ENCODE measurements around the gene SGMS2.
"Not testable (repeated sequence)": the region's sequence is repeated elsewhere in the genome, so short reads cannot be mapped to it uniquely, and the experiment has no call there.

Gene SGMS2

GRCh38 chr4:107870916-107871786, 46.4 kb downstream of the SGMS2 start:
- DNase-seq, result peak; percentile 51

DNA sequence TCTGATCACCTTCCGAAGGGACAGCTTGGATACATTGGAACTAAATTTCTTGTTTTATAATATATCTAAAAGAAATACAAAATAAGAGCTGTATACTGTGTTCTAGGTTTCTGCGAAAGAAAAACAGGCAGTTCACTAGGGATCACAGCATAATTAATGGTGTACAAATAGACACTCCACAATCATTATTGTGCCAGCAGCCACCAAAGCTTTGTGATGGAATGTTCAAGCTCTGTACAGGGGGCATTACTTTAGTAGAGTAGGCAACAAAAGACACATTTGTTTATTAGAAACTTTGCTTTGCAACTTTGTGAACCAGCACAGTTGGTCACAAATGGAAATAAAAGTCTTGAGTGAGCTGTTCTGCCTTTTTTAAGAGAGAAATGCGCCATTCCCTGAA, 49.3 kb downstream of the SGMS2 start:
- no peak for DNase-seq

DNA sequence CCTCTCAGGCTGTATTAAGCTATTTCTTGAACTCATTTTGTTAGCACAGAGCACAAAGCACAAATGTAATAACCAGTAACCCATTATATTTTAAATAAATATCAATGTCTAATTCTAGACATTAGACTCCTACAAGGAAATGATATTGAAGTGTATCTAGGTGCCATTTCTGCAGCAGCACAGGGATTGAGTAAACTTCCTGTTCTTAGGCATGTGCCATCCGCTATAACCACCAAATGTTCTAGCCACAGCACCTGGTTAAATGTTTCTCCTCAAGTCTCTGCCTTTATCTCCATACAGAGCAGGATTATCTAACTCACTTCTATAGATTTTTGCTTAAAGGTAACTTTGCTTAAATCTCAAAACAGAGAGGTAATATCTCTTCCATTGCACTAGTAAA, 51.4 kb downstream of the SGMS2 start:
- peak; percentile 30 for DNase-seq

DNA sequence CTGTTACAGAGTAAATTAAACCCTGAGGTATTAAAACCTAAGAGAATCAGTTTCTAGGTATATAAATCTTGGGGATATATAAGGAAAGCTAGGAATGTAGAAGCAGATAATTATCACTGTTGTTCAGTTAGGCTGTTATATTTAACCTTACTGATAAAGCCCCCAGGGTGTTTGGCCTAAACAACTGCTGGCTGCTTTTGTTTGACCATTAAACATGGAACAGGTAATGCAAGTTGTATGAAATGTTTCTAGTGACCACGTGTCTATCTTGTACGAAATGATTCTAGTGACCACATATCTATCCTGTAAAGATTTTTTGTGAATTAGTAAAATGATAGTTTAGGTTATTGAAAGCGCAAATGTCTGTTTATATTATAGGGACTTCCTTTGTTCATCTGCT, 52.6 kb downstream of the SGMS2 start:
- DNase-seq, result no peak

DNA sequence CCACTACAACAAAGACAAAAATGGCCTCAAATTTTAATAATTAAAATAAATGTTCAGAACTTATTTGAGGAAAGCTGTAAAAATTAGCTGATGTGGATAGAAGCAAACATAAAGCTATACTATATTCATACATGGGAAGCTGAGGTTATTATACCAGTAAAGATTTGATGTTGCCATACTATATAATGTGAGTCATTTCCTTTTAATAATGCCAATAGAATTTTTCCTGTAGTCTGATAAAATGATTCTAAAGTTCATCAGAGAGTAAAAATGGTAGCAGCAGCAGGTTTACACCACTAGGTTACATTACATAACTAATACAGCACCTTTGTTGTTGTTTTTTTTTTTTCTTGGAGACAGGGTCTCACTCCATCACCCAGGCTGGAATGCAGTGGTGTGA, 61.1 kb downstream of the SGMS2 start:
- no peak for DNase-seq

DNA sequence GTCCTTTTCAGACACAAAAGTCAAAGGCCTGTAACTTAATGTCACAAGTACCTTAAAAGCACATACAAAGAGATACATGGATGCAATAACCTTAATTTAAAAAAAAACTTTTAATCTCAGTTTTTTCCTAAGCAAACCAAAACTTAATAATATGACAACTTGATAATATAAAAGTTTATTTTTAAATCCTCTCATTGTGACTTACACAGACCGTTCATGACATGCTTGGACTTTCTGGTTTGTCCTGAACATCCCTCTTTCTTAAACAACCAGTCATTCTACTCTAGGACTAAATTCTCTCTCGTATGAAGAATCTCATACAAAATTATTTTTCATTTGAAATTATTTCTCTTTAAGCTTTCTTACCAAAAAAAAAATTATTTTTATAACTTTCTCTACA, 63.5 kb downstream of the SGMS2 start:
- no peak for DNase-seq

GRCh38 chr4:107890779-107891178, 66.0 kb downstream of the SGMS2 start:
- DNase-seq, result no peak

GRCh38 chr4:107891299-107891698, 66.6 kb downstream of the SGMS2 start:
- DNase-seq, result no peak

DNA sequence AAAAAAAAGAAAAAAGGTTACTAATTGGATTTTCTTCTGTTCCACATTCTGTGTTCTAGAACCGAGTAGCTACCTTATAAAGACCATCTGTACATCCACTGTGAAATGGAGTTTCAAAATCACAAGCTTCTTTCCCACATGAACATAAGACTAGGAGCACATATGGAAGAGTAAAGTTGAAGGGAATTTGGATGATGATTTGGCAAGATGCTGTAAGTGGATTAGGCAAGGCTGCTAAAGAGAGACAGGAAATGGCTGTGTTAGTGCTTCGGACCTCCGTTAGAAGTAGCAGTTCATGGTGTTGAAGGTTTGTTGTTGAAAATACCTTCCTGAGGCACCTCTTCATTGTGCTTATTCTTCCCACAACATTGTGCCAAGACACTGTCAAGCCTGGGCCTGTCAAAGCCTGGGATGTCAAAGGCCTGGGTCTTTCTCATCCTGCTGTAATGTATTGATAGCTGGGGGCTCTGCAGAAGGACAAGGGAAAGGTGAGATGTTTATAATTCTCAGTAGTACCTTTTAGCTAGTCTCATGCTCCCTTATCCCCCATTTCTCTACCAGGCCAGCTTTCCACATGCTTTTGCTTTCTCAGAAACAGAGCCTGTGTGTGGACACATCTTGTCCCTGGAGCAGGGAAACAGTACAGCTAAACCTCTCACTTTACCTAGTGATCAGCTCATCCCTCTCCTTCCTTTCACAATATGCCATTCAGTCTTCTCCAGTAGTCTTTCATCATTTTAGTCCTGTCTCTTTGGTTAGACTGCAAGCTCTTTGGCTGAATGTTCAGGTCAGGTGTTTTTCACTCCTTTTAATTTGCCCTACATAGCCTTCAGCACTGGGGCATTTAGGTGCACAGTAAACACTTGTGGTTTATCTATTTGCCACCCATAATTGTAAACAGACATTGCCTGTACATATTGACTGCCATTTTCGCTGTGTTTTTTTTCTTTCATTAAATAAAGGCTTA, 68.7 kb downstream of the SGMS2 start:
- peak; percentile 15 for DNase-seq

DNA sequence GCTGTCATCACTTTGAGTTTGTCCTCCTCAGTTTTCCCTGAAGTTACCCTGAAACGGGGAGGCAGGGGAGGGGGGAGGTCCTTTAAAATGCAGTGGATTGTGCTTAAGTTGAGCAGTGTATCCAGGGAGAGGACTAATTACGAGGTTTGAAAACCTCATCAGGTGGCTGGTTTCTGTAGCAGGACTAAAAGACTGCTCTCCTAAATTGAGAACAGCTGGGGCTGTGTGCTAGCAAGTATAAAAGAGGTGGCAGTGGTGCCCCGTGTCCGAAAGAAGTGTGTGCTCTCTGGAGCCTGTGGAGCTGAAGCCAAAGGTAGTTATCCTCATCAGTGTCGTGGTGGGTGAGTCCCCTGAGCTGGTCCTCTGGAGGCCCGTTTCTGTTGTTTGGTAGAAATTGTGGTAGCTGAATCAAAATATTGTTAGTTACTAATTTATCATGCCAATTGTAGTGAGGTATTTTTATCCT, 69.4 kb downstream of the SGMS2 start:
- DNase-seq, result no peak

DNA sequence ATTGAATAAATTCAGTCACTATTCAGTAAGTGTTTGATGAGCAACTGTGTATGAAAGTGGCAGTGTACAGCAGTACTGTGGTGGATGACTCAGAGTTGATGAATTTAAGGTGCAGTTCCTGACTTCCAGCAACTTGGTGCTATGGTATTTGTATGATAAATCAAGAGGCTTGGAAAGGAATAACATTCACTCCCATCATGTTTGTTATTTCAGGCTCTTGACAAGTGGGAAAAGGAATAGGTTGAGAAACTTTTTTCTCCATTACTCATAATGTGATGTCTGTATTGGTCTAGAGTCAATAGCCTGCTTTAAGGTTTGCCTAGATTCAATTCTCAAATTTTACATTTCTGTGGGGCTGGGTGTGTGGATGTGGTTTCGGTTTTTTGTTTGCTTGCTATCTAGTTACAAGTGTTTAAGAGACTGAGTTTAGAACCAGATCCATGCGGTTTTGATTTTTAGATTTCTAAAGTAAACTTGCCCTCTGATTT, 71.5 kb downstream of the SGMS2 start:
- DNase-seq, result peak; percentile 34

DNA sequence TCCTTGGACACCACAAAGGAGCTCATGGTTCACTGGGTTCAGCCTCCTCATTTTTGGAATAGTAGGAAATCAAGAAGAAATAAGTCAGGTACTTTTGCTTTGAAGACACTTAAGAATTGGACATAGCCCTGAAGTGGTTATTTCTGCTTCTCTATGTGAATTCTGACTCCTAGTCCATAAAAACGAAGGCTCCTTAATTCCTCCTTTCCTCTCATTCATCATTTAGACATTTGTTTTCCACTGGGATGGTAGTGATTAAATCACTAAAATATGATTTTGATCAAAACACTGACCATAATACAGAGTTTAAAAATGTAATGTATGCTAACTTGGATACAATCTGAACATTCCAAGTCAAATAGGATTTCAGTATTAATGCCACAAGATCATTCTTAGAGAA, 71.9 kb downstream of the SGMS2 start:
- no peak for DNase-seq

DNA sequence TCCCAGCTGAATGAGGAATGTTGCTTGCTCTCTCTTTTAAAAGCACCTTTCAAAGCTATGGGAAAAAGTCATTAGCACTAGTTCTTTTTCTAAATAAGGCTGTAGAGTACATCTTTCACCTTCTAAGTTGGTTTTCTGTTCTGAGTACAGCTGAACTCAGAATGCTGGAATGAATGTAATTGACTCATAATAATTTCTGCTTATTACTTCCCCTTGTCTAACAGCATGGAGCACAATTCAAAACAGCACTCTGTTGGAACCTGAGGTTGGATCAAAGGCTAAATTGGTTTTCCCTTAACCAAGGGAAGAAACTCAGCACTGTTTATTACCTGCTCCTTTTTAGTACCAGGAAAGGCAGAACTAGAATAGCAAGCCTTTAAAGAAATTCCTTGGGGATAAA, 73.1 kb downstream of the SGMS2 start:
- no peak for DNase-seq

GRCh38 chr4:107900067-107900466, 75.3 kb downstream of the SGMS2 start:
- DNase-seq, result peak; percentile 8

DNA sequence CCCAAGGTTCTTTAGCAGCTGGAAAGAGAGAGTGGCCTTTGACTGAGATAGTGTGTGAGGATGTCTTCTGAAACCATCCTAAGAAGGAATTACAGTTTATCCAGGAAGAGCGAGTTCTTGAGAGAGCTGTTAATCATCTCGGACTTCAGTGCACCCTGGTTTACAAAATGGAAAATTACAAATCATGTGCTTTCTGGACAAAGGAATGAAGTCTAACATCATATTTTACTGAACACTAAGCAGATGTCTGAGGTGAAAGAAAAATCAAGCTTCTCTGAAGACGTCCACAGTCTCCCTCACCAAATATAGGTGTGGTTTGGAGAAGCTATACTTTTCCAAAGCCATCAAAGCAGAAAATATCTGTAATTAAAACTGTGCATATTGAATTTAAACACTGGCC, 75.8 kb downstream of the SGMS2 start:
- DNase-seq, result no peak

DNA sequence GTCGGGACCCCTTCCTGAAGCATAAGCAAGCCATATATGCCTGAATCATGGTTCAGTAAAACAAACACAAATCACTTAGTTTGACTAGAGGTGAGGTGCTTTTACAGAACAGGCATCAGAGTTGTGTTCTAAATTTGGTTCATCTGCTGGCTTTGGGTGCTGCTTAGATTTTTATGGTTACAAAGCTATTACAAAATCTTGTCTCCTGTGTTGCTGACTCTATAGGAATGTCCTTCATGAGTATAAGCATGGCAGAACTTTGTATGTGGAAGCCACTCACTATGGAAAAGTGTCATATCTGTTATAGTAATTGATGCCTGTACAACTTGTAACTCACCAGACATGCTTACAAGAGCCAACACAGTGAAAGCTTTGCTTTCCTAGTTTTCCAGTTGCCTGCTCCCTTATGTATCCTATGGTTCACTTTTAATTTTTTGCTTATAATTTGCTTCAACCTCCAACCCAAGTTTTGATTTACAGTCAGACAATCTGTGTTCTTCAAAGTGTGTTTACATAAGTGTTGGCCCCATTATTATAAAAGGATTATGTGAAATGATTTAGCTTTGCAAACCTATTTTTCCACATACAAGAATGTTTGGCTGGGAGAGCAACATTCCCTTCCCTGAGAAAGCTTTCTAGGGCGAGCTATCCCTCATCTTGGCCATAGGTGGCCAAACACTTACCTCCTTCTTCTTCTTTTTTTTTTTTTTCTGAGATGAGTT, 76.6 kb downstream of the SGMS2 start:
- no peak for DNase-seq

DNA sequence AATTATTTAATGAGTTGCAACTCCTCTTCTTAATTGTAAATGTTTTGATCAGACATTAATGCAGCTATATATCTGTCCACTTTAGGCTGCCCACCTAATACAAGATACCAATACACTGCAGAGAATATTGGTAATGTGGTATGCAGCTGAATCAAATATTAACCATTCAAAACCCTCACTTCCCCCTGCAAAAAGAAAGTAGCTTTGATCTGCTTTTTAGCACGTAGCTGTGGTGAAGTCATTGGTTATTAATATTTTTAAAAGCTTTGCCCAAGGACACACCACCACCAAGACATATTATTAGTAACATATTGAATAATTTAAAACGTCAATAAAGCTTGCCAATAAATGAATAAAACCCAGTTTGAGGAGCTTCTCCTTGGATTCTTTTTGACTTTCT, 78.0 kb downstream of the SGMS2 start:
- no peak for DNase-seq

DNA sequence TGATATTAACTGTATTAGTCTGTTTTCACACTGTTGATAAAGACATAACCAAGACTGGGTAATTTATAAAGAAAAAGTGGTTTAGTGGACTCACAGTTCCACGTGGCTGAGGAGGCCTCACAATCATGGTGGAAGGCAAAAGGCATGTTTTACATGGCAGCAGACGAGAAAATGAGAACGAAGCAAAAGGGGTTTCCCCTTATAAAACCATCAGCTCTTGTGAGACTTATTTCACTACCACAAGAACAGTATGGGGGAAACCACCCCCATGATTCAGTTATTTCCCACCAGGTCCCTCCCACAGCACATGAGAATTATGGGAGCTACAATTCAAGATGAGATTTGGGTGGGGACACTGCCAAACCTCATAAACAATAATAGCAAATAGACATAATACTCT, 80.3 kb downstream of the SGMS2 start:
- not testable (repeated sequence) for DNase-seq

- no peak for DNase-seq
Observed at GRCh38 chr4:107906458-107907100, 81.8 kb downstream of the SGMS2 start.

DNA sequence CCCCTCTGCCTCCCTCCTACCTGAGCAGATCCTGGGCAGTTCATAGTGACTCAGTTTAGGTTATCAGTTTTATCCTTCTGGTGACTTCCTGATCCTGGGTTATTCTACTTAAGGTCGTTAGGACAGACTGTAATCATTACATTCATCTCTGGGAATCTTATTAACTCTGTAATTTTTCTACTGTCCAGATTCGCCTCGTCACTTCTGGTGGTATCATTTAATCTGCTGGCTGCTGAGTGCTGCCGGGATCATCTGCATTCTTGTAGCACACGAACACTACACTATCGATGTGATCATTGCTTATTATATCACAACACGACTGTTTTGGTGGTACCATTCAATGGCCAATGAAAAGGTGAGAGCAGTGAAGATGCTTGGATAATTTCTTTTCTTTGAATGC, 83.6 kb downstream of the SGMS2 start:
- no peak for DNase-seq

DNA sequence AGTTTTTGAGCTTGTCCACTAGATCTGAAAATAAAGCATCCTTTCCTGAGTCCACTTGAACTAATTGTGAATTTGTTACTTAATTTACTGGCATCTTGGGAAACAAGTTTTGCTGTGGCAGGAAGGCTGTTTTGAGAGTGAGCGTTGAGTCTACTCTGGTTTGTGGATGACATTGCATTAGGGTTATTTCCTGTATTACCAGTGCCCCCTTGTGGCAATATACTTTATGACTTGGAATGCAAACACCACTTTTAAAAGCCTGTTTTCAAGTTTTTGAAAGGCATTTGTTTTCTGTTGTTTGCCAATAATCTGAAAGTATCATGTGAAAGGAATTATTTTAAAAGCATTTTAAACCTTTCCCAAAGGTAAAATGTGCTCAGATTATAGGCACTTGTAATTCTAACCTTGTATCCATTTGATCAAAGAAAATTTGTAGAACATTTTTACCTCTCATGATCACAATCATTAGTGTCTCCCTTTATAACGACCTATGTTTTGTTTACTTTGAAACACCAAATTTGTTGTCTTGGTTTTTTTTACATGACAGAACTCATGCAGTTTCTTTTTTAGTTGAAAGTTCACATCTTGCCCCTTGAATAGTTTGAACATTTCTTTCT, 88.7 kb downstream of the SGMS2 start:
- peak; percentile 36 for DNase-seq

DNA sequence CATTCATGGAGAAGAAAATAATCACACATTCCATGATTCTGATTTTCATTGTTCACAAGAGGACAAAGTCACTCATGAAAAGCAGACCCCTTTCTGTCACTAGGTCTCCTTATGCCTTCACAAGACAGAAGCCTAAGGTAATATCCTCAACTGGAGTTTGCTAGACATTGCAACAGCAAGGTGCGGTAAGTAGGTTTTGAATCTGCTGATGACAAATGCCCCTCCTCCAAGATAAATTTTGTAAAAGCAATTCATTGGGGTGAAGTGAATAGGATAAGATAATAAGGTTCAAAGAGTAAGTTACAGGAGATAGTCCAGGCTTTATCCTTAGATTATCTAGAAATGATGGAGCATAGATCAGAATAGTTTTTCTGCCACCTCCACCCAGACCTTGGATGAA, 90.5 kb downstream of the SGMS2 start:
- no peak for DNase-seq

Measured in NCI-H2029 (cell line).